GM12891 (cell line): ENCODE data around the gene HSH2D.

Source experiments
- DNase-seq: peaks from one replicate; pipeline ENCODE4 v3.0.0; 2011; ENCODE audit warnings: low spot score; ENCODE audit not compliant: insufficient read length
- FAIRE-seq: peaks from 2 replicates; lab custom pipeline; 2011; peaks lifted over from hg19 to GRCh38; lab: Jason Lieb, UNC
- PAX5 ChIP-seq: IDR thresholded peaks from 2 replicates; pipeline ENCODE4 v1.6.1; 2011; ENCODE audit warnings: low read length, moderate library complexity, mild to moderate bottlenecking; ENCODE audit not compliant: insufficient read depth, severe bottlenecking
- POLR2A ChIP-seq: IDR thresholded peaks from 2 replicates; pipeline ENCODE4 v1.6.1; 2011; ENCODE audit warnings: low read depth, low read length, control low read depth
- POLR2AphosphoS5 ChIP-seq: IDR thresholded peaks from 2 replicates; pipeline ENCODE4 v1.6.1; 2011; ENCODE audit warnings: low read depth, low read length, control low read depth
- POU2F2 ChIP-seq: IDR thresholded peaks from 2 replicates; pipeline ENCODE4 v1.6.1; 2011; ENCODE audit warnings: low read depth, mild to moderate bottlenecking, control low read depth, low read length, moderate library complexity
- SPI1 ChIP-seq: IDR thresholded peaks from 2 replicates; pipeline ENCODE4 v1.6.1; 2011; ENCODE audit warnings: low read depth, low read length, control low read depth
- TAF1 ChIP-seq: IDR thresholded peaks from 2 replicates; pipeline ENCODE4 v1.6.1; 2011; ENCODE audit warnings: low read depth, low read length, control low read depth

HSH2D gene

DNA sequence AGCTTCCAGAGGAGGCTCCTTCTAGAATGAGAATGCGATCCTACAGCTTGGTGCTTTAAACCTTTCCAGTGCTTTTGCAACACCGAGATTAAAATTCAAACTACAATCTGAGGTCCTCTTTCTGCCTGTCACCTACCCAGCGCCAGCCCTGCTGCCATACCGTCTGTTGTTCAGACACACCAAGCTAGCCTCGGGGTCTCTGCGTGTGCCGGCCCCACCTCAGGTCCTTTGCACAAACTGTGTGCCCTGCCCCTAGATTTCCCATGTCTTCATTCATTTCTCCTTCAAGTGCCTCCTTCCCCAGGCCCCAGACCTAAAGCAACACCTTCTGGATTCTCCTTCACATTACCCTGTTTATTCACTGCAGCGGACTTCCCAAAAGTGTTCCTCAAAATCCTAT lies 11.1 kb downstream of the HSH2D start:
- no peak for DNase-seq
- FAIRE-seq = no peak
- TF ChIP-seq PAX5 = no peak

DNA sequence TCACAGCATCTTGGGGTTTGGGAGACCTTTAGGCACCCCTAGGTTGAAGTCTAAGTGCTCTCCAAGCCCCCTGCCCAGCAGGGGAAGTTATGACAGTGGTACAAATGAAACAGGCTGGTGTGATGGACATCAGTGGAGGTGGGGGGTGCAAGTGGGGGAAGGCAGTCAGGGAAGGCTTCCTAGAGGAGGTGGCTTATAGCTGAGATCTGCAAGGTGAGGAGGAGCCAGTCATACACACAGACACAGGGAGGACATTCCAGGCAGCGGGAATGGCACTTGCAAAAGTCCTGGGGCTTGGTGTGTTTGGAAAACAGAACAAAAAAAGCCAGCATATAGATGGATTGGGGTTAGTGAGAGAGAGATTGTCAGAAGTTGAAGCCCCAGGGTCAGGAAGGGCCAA lies 11.6 kb downstream of the HSH2D start:
- DNase-seq (no peak), FAIRE-seq (peak; percentile 23)
- TF ChIP-seq POU2F2 = no peak
- no peak for TF ChIP-seq POLR2AphosphoS5
- TF ChIP-seq POLR2A = no peak; the same call in 1 of the 2 replicates
- no peak for TF ChIP-seq SPI1
- no peak for TF ChIP-seq TAF1
- TF ChIP-seq PAX5 = no peak

DNA sequence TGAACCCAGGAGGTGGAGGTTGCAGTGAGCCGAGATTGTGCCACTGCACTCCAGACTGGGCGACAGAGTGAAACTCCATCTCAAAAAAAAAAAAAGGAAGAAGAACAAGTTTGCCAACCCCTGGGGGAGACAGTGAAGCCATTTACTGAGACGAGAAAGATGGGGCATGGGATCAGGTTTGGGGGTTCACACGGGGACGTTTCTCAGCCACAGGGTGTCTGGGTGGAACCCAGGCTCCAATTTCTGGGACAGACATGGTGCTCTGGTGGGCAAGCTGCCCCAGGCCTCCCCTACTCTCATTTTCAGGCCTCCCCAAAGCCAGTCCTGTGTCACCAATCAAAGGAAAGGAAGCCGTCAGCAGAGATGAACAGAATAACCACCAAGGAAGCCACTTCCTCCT lies 13.4 kb downstream of the HSH2D start:
- no peak for TF ChIP-seq PAX5
- no peak for TF ChIP-seq POLR2AphosphoS5
- no peak for TF ChIP-seq SPI1
- no peak for TF ChIP-seq POLR2A
- TF ChIP-seq TAF1 = no peak
- no peak for TF ChIP-seq POU2F2
- FAIRE-seq (no peak), DNase-seq (no peak)

DNA sequence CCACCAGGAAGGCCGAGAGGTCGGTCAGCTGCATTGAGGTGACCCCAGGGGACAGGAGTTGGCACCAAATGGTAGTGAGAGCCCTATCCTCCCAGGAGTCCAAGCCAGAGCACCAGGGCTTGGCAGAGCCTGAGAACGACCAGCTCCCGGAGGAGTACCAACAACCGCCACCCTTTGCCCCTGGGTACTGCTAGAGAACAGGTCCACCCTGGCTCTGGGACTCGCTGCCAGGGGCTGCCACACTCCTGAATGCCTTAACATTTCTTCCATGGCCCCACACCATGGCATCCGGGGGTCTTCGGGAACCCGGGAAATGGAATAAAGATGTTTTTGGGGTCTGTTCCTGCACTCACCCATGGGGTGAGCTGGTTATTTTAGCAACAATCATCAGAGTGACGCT lies 14.1 kb downstream of the HSH2D start:
- FAIRE-seq = no peak

DNA sequence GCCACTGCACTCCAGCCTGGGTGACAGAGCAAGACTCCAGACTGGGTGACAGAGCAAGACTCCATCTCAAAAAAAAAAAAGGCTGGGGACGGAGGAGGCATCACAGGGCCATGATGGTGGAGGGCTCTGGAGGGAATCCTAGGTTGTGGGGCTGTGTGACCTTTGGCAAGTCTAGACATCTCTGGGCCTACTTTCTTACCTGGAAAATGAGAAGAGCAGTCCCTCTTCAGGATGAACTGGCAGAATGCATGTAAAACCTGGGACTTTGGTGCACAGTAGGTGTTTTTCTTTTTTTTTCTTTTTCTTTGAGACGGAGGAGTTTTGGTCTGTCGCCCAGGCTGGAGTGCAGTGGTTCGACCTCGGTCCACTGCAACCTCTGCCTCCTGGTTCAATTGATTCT lies 16.2 kb downstream of the HSH2D start:
- no peak for DNase-seq
- FAIRE-seq = no peak

More for the DNA sequence above, 14.1 kb downstream of the HSH2D start:
- peak; percentile 68 for TF ChIP-seq POLR2AphosphoS5
- TF ChIP-seq TAF1 = no peak
- TF ChIP-seq SPI1 = no peak
- no peak for TF ChIP-seq POLR2A
- TF ChIP-seq PAX5 = no peak
- no peak for TF ChIP-seq POU2F2
- no peak for DNase-seq

GRCh38 chr19:16160445-16160942 lies 17.0 kb downstream of the HSH2D start:
- DNase-seq (no peak), FAIRE-seq (peak; percentile 13)
- TF ChIP-seq POU2F2 = 0 out of 2 replicates have a peak, but pooled peaks have one; percentile 12
- 0 out of 2 replicates have a peak, but pooled peaks have one; percentile 11 for TF ChIP-seq POLR2AphosphoS5
- no peak for TF ChIP-seq TAF1
- no peak for TF ChIP-seq SPI1
- 0 out of 2 replicates have a peak, but pooled peaks have one; percentile 11 for TF ChIP-seq POLR2A
- no peak for TF ChIP-seq PAX5

More for the DNA sequence above, 16.2 kb downstream of the HSH2D start:
- TF ChIP-seq PAX5 = no peak

DNA sequence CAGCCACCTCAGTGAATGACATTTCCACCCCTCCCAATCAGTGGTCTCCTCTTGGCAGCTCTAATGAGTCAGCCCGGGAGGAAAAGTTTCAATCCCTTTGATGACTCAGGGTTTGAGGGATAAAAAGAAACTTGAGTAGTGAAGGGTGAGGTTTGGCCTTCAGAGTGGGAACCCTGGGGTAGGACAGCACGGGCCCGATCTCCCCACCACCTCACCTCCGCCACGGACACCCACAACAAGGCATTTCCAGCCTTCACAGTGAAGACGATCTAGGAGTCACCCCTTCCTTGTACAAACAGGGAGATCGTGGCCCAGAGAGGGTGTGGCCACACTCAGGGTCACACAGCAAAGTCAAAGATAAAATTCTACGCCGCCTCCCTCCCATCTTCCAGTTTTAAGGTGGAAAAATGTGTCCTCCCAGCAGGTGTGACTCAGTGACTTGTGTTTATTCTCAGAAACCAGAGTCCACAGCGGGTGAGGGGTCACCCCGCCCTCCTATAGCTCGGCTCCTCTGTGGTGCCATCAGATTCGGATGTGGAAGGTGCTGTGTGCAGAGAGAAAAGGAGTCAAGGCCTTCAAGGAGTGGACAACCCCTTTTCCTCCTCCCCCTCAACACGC lies 17.6 kb downstream of the HSH2D start:
- TF ChIP-seq POLR2A (no peak), POU2F2 (no peak), TAF1 (no peak), PAX5 (no peak), POLR2AphosphoS5 (no peak), SPI1 (no peak)
- DNase-seq = no peak
- FAIRE-seq = no peak

- DNase-seq = no peak
- FAIRE-seq = no peak
- TF ChIP-seq TAF1 (no peak), POLR2AphosphoS5 (no peak), SPI1 (no peak), POLR2A (no peak), POU2F2 (no peak), PAX5 (no peak)
Measured at GRCh38 chr19:16161840-16162239, 18.4 kb downstream of the HSH2D start.

DNA sequence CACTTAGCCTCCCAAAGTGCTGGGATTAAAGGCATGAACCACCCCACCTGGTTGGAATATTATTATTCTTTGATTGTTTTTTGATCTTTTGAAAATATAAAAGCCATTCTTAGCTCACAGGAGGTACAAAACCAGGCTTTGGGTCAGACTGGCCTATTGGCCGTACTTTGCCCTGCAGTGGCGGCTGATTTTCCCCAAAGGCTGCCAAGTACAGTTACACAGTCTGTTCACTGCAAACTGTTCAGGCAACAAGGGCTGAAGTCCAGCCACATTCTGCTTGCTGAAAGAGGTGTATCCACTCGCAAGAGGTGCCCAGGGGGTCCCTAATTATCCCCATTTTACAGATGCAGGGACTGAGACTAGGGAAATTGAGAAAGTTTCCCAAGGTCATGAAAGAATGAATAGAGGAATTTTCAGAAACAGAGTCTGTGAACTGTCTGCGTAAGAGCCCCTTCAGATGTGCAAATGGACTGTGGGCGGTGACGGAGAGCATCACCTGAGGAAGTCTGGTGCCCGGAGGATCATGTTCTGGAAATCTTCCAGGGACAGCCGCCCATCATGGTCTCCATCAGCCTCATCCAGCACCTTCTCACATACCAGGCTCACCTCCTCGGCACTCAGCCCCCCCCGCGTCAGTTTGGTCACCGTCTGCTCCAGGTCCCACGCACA lies 20.9 kb downstream of the HSH2D start:
- no peak for TF ChIP-seq POLR2AphosphoS5
- no peak for TF ChIP-seq PAX5
- no peak for TF ChIP-seq TAF1
- no peak for TF ChIP-seq SPI1
- TF ChIP-seq POU2F2 = no peak
- no peak for TF ChIP-seq POLR2A
- FAIRE-seq = no peak
- no peak for DNase-seq
